DND-41 (cell line): Measurements from ENCODE around the gene CSNK1G1.
"Not testable (repeated sequence)": the region's sequence is repeated elsewhere in the genome, so short reads cannot be mapped to it uniquely, and the experiment has no call there.

Experiments
- EZH2 ChIP-seq: IDR thresholded peaks from 3 replicates; pipeline ENCODE4 v1.6.1; 2012; ENCODE audit warnings: borderline replicate concordance, low read depth, mild to moderate bottlenecking, moderate library complexity, low read length, inconsistent platforms; ENCODE audit not compliant: severe bottlenecking
- TF ChIP-seq, protein P1 (sequence below): IDR thresholded peaks from 2 replicates; pipeline ENCODE4 v1.5.1; 2012; ENCODE audit warnings: borderline replicate concordance, low read length, moderate library complexity, mild to moderate bottlenecking; ENCODE audit not compliant: poor library complexity, severe bottlenecking; ENCODE audit errors: extremely low read depth

DNA sequence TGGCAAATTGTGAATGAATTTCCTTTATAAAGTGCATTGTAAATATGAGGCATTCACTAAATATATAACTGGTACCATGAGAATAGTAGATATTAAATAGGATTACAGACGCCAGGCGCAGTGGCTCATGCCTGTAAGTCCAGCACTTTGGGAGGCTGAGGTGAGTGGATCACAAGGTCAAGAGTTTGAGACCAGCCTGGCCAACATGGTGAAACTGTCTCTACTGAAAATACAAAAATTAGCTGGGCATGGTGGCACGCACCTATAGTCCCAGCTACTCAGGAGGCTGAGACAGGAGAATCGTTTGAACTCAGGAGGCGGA lies 138.6 kb downstream of the CSNK1G1 start:
- TF ChIP-seq EZH2, result not testable (repeated sequence)
- TF ChIP-seq, protein P1, sequence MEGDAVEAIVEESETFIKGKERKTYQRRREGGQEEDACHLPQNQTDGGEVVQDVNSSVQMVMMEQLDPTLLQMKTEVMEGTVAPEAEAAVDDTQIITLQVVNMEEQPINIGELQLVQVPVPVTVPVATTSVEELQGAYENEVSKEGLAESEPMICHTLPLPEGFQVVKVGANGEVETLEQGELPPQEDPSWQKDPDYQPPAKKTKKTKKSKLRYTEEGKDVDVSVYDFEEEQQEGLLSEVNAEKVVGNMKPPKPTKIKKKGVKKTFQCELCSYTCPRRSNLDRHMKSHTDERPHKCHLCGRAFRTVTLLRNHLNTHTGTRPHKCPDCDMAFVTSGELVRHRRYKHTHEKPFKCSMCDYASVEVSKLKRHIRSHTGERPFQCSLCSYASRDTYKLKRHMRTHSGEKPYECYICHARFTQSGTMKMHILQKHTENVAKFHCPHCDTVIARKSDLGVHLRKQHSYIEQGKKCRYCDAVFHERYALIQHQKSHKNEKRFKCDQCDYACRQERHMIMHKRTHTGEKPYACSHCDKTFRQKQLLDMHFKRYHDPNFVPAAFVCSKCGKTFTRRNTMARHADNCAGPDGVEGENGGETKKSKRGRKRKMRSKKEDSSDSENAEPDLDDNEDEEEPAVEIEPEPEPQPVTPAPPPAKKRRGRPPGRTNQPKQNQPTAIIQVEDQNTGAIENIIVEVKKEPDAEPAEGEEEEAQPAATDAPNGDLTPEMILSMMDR, result not testable (repeated sequence)
